ENCODE measurements around the gene CTAG1A. TPM values are rescaled to one million over a fixed set of nuclear protein-coding genes. Genes with fewer than 3 reads are reported as not detected.
A peak's percentile ranks its signal among the peaks of the same experiment; 100 is the strongest.

Gene CTAG1A
- total and polyA plus RNA-seq, 9 of the 15 experiments (the other 6 are each of a cell fraction or from before 2014, with no cell fraction given) = 0.32 TPM; not detected in 8

DNA sequence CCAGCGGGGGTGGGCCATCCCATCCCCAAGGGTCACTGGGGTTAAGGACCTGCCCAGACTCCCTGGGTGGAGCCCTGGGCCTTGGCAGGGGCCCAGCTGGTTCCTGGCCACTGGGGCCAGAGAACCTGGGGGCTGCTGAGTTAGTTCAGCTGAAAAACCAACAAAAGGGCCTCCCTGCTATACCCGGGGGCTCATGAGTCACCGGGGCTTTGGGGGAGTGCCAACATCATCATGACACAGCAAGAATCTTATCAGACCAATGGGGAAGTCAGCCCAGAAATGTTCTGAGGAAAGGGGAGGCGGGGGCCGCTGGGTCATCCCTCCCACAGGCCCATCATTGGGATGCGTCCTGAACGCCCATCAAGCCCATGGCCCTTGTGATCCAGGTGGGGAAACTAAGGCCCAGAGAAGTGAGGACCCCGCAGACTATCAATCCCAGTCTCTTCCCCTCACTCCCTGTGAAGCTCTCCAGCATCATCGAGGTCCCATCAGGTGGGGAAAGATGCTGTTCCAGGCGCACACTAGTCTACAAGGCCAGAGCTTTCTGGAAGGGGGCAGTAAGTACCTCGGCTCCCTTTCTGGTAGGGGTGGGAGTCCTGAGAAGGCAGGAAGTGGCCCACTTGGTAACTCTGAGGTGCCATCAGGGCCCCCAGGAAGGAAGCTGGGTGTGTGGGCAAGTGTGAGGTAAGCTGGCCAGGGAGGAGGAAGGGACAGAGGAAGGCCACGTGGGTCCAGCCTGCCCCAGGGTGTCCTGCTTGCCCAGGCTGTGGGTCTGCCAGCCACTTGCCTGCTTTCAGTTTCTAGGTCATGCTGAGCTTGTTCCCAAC, 42.8 kb upstream of the CTAG1A start (continued):
- TF ChIP-seq, protein P1, sequence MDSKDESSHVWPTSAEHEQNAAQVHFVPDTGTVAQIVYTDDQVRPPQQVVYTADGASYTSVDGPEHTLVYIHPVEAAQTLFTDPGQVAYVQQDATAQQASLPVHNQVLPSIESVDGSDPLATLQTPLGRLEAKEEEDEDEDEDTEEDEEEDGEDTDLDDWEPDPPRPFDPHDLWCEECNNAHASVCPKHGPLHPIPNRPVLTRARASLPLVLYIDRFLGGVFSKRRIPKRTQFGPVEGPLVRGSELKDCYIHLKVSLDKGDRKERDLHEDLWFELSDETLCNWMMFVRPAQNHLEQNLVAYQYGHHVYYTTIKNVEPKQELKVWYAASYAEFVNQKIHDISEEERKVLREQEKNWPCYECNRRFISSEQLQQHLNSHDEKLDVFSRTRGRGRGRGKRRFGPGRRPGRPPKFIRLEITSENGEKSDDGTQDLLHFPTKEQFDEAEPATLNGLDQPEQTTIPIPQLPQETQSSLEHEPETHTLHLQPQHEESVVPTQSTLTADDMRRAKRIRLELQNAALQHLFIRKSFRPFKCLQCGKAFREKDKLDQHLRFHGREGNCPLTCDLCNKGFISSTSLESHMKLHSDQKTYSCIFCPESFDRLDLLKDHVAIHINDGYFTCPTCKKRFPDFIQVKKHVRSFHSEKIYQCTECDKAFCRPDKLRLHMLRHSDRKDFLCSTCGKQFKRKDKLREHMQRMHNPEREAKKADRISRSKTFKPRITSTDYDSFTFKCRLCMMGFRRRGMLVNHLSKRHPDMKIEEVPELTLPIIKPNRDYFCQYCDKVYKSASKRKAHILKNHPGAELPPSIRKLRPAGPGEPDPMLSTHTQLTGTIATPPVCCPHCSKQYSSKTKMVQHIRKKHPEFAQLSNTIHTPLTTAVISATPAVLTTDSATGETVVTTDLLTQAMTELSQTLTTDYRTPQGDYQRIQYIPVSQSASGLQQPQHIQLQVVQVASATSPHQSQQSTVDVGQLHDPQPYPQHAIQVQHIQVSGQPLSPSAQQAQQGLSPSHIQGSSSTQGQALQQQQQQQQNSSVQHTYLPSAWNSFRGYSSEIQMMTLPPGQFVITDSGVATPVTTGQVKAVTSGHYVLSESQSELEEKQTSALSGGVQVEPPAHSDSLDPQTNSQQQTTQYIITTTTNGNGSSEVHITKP (IDR thresholded peaks at IDR 0.05; ENCODE audit: partially characterized antibody) = peak; percentile 11
- TF ChIP-seq KLF13 (tag; IDR thresholded peaks at IDR 0.05; ENCODE audit: borderline replicate concordance, low read depth) = no peak
- no peak for TF ChIP-seq ZHX1 (conservative IDR thresholded peaks at IDR 0.05; ENCODE audit: low read length)
- no peak for TF ChIP-seq ZNF224 (CRISPR knock-in tag; IDR thresholded peaks at IDR 0.05)
- TF ChIP-seq ESRRB (CRISPR knock-in tag; IDR thresholded peaks at IDR 0.05; ENCODE audit: borderline replicate concordance) = no peak
- no peak for TF ChIP-seq LARP7 (IDR thresholded peaks at IDR 0.05)
- TF ChIP-seq MEF2D (tag; conservative IDR thresholded peaks at IDR 0.05; ENCODE audit: low read depth) = no peak
- TF ChIP-seq ZNF584 (CRISPR knock-in tag; IDR thresholded peaks at IDR 0.05; ENCODE audit: low read depth) = peak; percentile 41
- TF ChIP-seq SMAD4 (CRISPR knock-in tag; conservative IDR thresholded peaks at IDR 0.05) = peak; percentile 59
- TF ChIP-seq, protein P2, sequence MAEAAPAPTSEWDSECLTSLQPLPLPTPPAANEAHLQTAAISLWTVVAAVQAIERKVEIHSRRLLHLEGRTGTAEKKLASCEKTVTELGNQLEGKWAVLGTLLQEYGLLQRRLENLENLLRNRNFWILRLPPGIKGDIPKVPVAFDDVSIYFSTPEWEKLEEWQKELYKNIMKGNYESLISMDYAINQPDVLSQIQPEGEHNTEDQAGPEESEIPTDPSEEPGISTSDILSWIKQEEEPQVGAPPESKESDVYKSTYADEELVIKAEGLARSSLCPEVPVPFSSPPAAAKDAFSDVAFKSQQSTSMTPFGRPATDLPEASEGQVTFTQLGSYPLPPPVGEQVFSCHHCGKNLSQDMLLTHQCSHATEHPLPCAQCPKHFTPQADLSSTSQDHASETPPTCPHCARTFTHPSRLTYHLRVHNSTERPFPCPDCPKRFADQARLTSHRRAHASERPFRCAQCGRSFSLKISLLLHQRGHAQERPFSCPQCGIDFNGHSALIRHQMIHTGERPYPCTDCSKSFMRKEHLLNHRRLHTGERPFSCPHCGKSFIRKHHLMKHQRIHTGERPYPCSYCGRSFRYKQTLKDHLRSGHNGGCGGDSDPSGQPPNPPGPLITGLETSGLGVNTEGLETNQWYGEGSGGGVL (CRISPR knock-in tag; IDR thresholded peaks at IDR 0.05) = no peak
- no peak for TF ChIP-seq ZNF134 (CRISPR knock-in tag; conservative IDR thresholded peaks at IDR 0.05)
- TF ChIP-seq FOSL1 (tag; conservative IDR thresholded peaks at IDR 0.05) = peak; percentile 99
- peak; percentile 49; the same call in 1 of the 2 replicates for TF ChIP-seq CXXC5 (CRISPR knock-in tag; IDR thresholded peaks at IDR 0.05)
- TF ChIP-seq BACH1 (tag; IDR thresholded peaks at IDR 0.05) = peak; percentile 98
- no peak for TF ChIP-seq ZNF143 (CRISPR knock-in tag; IDR thresholded peaks at IDR 0.05)
- peak; percentile 46; the same call in 1 of the 2 replicates for TF ChIP-seq ELF4 (CRISPR knock-in tag; IDR thresholded peaks at IDR 0.05)
- no peak for TF ChIP-seq FOXA1 (IDR thresholded peaks at IDR 0.05; ENCODE audit: borderline replicate concordance)
- TF ChIP-seq GATA2 (CRISPR knock-in tag; IDR thresholded peaks at IDR 0.05) = no peak
- no peak for TF ChIP-seq TFAM (CRISPR knock-in tag; conservative IDR thresholded peaks at IDR 0.05)
- TF ChIP-seq POLR2AphosphoS5 (IDR thresholded peaks at IDR 0.05; ENCODE audit: control insufficient read depth, insufficient read depth, low read depth, low read length) = no peak
